Right forelimb (tissue), 1 donor: Measurements from ENCODE around the gene WNT9B.

ENCODE experiments used
- DNase-seq: peaks from one replicate; pipeline ENCODE4 v3.0.0-alpha.2; 2018

WNT9B gene

DNA sequence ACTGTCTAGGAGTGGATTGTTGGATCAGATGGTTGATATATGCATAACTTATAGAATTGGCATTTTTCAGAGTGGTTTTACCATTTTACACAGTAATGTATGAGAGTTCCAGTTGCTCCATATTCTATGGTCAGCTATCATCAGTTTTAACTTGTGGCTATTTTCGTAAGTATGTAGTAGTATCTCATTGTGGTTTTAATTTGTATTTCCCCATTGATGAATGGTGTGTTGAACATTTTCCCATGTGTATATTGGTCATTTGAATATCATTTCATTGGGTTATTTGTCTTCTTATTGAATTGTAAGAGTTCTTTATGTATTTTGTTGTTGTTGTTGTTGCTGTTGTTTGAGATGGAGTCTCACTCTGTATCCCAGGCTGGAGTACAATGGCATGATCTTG, 6.2 kb downstream of the WNT9B start:
- DNase-seq, result no peak

DNA sequence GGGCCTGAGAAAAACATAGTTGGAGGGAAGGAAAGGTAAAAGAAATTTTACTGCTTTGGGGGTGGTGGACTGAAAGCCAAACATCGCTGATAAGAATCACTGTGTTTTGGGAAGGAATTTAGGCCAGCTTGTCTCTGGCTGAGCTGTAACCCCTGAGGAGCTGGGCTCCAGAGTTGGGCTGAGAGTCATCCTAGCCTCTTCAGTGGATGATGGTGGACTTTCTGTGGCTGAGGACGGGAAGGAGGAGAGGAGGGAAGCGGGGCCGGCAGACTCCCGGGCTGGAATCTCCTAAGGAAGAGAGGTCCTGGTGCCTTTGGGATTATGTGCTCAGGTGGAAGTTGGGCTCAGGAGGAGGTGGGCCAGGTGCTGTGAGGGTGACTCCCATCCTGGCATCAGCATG, 8.6 kb downstream of the WNT9B start:
- DNase-seq, result no peak

- no peak for DNase-seq
Observed at GRCh38 chr17:46862949-46863348, 11.6 kb downstream of the WNT9B start.

DNA sequence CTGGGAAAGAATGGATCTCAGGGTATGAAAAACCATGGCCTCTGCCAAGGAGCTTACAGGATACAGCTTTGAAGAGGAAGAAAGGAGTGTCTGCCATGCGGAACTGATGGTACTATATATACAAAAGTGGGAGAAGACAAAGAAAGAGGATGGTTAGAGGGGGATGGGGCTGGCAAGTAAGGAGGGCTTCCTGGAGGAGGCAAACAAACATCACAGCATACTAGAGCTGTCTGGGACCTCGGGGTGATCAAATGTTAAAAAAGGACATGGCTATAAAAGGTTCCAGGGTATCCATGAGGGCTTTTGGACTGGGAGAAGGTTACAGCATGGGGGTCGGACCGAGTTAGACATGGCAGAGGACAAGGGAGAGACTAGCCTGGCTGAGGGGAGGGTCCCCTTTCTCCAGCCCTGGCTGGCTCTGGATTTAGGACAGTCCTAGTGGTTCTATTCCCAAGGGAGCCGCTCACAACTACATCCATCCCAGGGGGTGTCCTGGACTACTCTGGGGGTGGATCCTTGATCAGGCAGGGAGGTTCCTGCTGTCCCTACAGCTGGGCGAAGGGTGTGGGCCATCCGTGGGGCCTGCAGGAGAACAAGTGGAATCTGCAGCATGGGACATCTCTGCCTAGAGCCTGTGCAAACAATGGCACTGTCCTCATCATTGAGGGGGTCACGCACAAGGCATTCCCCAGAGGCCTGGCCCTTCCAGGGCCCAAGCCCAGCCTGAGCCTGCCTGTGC, 12.2 kb downstream of the WNT9B start:
- DNase-seq, result no peak

- DNase-seq, result no peak
Observed at GRCh38 chr17:46865100-46865499, 13.7 kb downstream of the WNT9B start.

- DNase-seq, result no peak
Observed at GRCh38 chr17:46866325-46866724, 14.9 kb downstream of the WNT9B start.

DNA sequence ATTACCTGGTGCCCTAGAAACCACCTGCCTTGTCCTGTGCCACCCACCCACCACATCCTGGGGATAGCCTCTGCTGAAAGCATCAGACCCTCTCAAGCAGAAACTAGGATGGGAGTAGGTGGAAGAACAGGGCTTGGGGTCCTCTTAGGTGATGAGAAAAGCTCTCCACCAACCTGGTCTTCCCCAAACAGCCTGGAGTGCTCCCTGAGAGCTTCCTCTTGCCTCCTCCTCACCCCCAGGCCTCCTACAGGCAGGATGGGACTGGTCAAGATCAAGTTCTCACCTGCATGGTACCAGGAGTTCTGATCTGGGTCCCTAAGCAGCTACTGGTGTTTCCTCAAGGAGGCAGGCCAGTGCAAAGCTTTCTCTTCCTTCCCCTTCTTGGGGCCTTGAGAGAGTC, 15.4 kb downstream of the WNT9B start:
- DNase-seq, result no peak

DNA sequence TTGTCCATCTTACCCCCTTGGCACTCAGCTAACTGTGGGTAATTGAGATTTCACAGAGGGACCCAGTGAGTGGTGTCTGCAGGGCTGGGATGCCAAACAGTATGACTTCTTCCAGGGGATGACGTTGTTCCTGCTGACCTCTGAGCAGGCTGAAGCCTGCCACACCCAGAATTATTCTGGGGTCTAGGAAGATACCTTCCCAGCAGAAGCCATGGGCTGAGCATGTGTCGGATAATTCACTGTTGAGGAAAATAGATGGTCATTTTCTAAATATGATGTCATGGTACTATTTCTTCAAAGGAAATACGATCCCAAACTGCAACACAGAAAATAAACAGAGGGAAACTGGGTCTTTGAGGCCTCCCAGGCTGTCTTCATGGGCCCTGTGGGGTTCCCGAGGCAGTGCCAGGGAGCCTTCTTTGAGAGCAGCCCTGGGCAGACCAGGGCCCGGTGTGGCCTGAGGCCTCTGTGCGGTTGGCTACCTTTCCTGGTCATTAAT, 17.4 kb downstream of the WNT9B start:
- no peak for DNase-seq

DNA sequence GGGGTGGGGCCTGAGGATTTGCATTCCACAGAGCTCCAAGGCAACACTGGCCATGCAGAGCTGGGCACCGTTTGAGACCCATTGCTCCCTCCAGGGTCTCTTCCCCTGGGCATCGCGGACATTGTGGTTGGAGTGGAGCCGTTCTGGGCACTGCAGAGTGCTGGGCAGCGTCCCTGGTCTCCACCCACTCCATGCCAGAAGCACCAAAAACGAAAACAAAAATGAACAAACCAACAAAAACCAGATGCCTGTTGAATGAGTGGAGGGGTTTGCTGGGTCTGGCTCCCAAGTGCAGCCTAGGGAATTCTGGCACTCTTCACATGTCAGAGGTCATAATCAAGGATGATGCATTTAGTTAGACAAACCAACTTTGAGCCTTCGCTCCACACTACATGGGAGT, 17.9 kb downstream of the WNT9B start:
- DNase-seq, result no peak

GRCh38 chr17:46869975-46870803, 18.8 kb downstream of the WNT9B start:
- DNase-seq, result no peak

DNA sequence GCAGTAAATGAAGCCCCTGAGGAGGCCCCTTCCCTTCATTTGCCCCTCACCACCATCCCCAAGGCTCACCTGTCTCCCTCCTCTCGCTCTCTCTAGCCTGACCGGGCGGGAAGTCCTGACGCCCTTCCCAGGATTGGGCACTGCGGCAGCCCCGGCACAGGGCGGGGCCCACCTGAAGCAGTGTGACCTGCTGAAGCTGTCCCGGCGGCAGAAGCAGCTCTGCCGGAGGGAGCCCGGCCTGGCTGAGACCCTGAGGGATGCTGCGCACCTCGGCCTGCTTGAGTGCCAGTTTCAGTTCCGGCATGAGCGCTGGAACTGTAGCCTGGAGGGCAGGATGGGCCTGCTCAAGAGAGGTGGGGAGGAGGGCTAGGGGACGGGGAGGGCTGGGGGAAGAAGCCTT, 21.0 kb downstream of the WNT9B start:
- no peak for DNase-seq

GRCh38 chr17:46873941-46874645, 22.7 kb downstream of the WNT9B start:
- no peak for DNase-seq

GRCh38 chr17:46874906-46875305, 23.5 kb downstream of the WNT9B start:
- no peak for DNase-seq

DNA sequence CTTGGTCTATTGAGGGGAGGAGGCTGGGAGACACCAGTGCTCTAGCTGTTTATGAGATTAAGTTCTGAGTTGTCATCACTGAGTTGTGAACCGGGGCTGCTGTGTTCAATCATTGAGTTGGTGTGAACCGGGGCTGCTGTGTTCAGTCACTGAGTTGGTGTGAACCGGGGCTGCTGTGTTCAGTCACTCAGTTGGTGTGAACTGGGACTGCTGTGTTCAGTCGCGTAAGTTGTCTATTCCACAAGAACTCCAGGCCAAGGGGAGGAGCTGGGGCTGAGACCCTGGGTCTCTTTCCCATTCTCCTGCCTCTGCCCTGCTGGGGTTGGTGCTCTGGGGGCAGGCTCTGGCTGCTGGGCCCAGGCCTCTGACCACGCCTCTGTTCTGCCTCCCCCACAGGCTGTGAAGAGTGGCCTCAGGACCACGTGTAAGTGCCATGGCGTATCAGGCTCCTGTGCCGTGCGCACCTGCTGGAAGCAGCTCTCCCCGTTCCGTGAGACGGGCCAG, 24.5 kb downstream of the WNT9B start:
- DNase-seq, result no peak

GRCh38 chr17:46876353-46876887, 25.0 kb downstream of the WNT9B start:
- no peak for DNase-seq

GRCh38 chr17:46876926-46877325, 25.5 kb downstream of the WNT9B start:
- DNase-seq, result no peak

DNA sequence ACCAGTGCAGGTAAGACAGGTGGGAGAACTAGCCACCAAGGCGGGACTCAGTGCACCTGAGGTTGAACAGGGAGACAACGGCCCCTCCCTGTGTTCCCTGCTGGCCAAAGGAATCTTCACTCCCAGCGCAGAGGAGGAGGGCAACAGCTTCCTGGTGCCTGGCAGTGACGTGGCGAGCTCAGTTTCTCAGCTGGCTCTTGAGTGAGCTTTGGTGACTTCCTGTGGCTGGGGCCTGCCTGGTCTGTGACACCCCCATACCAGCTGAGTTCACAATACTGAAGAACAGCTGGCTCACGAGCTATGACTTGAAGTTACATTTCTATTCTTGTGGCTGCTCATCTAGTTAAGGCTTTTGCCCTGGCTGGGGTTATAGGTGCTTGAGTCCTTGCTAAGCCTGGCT, 26.1 kb downstream of the WNT9B start:
- DNase-seq, result no peak

DNA sequence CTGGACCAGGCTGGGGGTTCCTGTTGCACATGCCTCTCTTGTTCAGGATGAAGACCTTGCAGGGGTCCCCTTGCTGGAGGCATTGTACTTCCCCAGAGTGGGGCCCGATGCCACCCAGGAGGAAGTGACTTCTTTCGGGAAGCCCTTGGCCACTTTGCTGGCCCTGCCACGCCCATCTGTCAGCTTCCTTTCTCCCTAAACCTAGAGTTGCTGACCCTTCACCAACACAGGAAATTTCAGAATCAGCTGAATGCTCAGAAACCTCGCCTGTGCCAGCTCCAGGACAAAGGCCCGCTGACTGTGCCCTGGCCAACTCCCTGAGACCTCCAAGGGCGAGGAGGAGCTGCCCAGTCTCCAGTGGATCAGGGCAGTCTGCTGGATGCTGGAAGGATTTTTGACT, 26.7 kb downstream of the WNT9B start:
- no peak for DNase-seq

DNA sequence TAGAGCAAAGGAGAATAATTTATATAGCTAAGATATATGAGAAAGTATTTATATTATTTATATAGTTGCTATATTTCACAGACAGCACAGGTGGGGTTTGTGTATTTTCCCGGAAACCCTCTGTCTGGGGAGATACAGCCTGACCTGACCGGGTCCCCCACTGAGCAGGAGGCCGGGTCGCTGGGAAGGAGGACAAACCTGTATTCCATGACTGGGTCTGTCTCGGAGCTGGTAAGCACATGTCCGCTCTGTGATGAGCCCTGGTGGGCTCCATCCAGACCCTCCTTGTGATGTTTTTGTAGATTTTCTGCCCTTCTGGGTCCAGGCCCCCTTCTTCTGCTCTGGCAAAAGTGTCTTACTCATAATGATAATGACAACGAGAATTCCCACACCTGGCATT, 27.7 kb downstream of the WNT9B start:
- DNase-seq, result no peak

GRCh38 chr17:46881015-46881414, 29.6 kb downstream of the WNT9B start:
- no peak for DNase-seq

- no peak for DNase-seq
Observed at GRCh38 chr17:46882666-46883065, 31.3 kb downstream of the WNT9B start.

- no peak for DNase-seq
Observed at GRCh38 chr17:46883871-46884520, 32.6 kb downstream of the WNT9B start.

- DNase-seq, result no peak
Observed at GRCh38 chr17:46884552-46884951, 33.2 kb downstream of the WNT9B start.
